Erythroblast (primary cell): Measurements from ENCODE around the gene HIRA.
"Not testable (repeated sequence)": the region's sequence is repeated elsewhere in the genome, so short reads cannot be mapped to it uniquely, and the experiment has no call there.

Source experiments
- DNase-seq, 2 experiments: peaks; one replicate each; lab custom pipeline; 2025; lab: John Stamatoyannopoulos, UW
- GATA1 ChIP-seq: IDR thresholded peaks from 2 replicates; pipeline ENCODE4 v1.6.1; 2011; ENCODE audit warnings: low read depth, mild to moderate bottlenecking, control low read depth, low read length, moderate library complexity
- POLR2A ChIP-seq: IDR thresholded peaks from 2 replicates; pipeline ENCODE4 v1.6.1; 2011; ENCODE audit warnings: mild to moderate bottlenecking, low read length

HIRA gene

DNA sequence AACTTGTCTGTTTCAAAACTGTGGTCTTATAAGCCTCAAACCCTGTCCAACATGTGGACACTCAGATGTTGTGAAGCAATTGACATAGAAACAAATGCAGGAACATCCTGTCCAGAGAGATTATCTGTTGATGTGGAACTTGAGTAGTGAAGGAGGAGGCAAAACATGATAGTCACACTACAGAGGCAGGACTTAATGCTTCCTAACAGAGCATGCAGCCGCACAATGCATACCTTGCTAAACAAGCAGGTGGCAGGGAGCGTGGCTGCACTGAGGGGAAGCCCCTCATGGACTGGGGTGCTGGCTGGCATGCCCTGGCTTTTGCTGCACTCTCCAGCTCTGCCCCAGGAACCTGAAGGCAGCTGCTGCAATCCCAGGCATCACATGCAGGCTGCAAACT is 10.6 kb upstream of the HIRA start:
- TF ChIP-seq GATA1 (no peak), POLR2A (no peak)

GRCh38 chr22:19440411-19441195 is 9.1 kb upstream of the HIRA start:
- TF ChIP-seq GATA1, result no peak
- no peak for TF ChIP-seq POLR2A
- DNase-seq, result no peak

More for the DNA sequence above, 10.6 kb upstream of the HIRA start:
- DNase-seq, result no peak

- no peak for DNase-seq
- TF ChIP-seq POLR2A, result no peak
- TF ChIP-seq GATA1, result no peak
Observed at GRCh38 chr22:19438298-19438697, 6.8 kb upstream of the HIRA start.

DNA sequence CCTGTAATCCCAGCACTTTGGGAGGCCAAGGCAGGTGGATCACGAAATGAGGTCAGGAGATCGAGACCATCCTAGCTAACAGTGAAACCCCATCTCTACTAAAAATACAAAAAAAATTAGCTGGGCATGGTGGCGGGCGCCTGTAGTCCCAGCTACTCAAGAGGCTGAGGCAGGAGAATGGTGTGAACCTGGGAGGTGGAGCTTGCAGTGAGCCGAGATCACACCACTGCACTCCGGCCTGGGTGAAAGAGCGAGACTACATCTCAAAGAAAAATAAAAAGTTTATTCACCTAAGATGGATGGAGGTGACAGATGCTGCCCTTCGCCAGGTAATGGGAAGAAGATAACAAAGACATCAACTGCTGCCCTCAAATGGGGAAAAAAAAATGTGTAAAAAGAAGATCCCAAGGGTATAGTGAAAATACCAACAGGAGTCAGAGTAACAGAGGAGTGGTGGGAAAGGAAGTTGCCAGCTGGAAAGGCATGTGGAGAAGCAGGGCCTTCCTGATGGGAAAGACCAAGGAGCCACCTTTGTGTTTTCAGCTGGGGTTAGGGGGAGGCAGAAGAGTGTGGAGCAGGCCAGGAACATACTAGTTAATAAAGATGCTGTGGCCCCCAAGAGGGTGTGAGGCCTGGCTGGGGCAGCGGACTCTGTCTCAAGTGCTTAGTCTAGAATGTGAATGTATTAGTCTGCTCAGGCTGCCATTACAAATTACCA is 5.1 kb upstream of the HIRA start:
- DNase-seq, result not testable (repeated sequence)

DNA sequence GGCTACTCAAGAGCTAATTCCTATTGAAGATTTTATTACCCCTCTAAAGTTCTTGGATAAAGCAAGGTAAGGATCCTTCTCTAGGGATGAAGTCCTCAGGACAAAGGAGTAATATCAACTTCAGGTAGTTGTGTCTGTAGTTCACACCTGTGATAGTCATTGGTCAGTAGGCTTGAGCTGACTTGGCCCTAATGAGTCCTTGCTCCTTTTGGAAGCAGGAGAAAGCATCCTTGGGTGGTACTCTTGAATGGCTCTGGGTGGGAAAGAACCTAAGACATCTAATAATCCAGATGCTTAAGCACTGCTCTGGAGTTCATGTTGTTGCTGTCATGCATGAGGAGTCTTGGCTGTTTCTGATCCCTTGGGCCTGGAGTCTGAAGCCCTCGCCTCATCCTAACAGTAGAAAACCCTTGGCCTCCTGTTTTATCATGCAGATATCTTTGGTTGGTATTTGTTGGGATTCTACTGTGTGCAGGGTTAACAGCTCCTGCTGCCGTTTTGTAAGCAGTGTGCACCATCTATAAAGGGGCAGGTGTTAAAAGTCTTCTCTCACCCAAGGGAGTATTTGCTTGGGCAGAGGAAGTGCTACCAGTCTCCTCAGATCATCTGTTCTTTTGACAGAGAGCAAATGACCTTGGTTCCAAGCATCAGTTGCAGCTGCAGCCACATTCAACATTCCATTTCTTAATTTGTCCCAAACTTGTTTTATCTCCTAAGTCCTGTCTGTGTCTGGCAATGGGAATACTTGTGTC is 3.5 kb upstream of the HIRA start:
- TF ChIP-seq GATA1 (no peak), POLR2A (no peak)
- DNase-seq, result no peak

DNA sequence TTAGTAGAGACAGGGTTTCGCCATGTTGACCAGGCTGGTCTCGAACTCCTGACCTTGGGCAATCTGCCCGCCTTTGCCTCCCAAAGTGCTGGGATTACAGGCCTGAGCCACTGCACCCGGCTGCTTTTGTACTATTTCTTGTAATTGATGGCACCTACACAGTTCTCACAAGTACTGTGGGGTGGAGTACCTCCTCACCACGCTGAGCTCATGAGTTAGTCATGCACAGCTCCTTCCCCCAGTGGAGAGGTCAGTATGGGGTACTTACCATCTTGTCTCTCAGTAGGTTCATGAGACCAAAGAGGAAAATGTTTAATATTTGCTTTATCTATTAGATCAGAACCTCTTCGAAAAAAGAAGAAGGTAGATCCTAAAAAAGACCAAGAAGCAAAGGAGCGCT is 2.9 kb upstream of the HIRA start:
- no peak for DNase-seq

GRCh38 chr22:19432133-19432851 is 759 bp upstream of the HIRA start, which contains the start of gene MRPL40:
TSS of gene MRPL40 (plus strand) at chr22:19432545. CDS start at chr22:19432555, 10 bp downstream.
- DNase-seq, result peak; percentile 97
- TF ChIP-seq POLR2A, result peak; percentile 99
- TF ChIP-seq GATA1, result no peak

More for the DNA sequence above, 2.9 kb upstream of the HIRA start:
- TF ChIP-seq GATA1 (no peak), POLR2A (no peak)

DNA sequence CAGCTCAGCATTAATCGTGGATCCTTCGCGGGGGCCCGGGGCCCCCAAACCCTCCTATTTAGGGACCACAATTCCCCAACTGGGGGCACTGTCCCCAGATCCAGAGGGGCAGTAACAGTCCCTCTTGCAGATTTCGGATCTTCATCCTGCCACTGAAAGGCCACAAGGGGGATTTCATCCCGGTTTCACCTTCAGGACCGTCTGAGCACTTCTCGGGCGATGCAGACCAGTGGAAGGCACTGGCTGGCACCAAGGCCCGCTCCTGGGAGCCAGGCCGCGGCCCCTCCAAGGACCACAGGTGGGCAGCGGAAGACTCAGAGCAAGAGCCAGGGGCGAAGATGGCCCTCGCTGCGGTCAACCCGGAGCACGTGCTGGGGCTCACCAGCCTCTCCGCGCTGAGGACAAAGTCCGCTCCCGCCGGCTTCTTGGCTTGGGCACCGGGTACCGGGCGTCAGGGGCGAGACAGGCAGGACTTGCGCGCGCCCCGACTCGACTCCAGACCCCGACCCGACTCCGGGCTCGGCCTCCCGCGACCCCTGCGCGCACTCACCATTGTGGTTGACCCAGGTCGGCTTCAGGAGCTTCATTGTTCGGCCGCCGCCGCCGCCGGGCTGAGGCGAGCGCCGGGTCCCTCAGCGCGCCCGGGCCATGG is 517 bp downstream of the HIRA start:
- DNase-seq, result peak; percentile 82 to 83
- TF ChIP-seq POLR2A (no peak), GATA1 (no peak)

- no peak for TF ChIP-seq GATA1
- peak; percentile 84 for TF ChIP-seq POLR2A
- peak; percentile 91 to 93 for DNase-seq
Observed at GRCh38 chr22:19429950-19430889, 1.3 kb downstream of the HIRA start.

- TF ChIP-seq POLR2A (no peak), GATA1 (no peak)
Observed at GRCh38 chr22:19424186-19424500, 7.4 kb downstream of the HIRA start.

GRCh38 chr22:19422440-19423301 is 8.9 kb downstream of the HIRA start:
- no peak for TF ChIP-seq GATA1
- no peak for TF ChIP-seq POLR2A
- no peak for DNase-seq

More at GRCh38 chr22:19424186-19424500, 7.4 kb downstream of the HIRA start:
- no peak for DNase-seq

DNA sequence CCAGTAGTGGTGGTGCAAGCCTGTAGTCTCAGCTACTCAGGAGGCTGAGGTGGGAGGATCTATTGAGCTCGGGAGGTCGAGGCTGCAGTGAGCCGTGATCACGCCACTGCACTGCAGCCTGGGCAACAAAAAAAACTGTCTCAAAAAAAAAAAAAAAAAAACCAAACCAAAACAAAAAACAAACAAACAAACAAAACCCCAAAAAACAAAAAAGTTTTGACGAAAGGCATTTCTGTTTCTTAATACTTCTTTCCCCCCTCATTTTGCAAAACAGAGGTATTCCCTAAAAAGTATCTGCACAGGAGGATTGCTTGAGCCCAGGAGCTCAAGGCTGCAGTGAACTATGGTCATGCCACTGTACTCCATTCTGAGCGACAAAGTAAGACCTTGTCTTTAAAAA is 11.2 kb downstream of the HIRA start:
- DNase-seq, result no peak
- TF ChIP-seq GATA1, result no peak
- TF ChIP-seq POLR2A, result no peak
